Measurements from ENCODE around the gene GRB10.

GRB10 gene

DNA sequence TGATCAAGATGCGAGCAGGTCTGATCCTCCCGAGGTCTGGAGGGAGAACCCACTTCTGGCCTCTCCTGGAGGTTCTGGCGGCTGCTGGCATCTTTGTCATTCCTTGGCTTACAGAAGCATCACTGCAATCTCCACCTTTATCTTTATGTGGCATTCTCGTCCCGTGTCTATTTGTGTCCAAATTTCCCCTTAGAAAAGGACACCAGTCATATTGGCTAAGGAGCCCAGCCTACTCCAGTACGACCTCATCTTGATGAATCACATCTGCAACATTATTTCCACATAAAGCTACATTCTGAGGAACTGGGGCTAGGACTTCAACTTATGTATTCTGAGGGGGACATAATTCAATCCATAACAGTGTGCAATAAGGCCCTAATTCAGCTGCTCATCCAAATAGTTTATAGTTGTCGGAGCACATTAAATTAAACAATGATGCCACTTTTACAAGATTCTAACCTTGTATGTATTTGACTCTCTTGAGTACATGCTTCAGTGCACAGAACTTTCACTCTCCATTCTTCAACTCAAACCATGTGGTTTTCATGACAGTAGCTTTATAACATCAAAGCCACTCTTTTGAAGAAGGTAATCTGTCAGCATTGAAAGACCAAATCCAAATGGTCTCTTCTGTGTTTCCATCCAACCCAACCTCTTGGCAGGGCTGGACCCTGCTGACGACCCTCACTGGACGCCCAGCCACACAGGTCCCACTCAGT, 131.3 kb downstream of the GRB10 start:
- DNase-seq = no peak

DNA sequence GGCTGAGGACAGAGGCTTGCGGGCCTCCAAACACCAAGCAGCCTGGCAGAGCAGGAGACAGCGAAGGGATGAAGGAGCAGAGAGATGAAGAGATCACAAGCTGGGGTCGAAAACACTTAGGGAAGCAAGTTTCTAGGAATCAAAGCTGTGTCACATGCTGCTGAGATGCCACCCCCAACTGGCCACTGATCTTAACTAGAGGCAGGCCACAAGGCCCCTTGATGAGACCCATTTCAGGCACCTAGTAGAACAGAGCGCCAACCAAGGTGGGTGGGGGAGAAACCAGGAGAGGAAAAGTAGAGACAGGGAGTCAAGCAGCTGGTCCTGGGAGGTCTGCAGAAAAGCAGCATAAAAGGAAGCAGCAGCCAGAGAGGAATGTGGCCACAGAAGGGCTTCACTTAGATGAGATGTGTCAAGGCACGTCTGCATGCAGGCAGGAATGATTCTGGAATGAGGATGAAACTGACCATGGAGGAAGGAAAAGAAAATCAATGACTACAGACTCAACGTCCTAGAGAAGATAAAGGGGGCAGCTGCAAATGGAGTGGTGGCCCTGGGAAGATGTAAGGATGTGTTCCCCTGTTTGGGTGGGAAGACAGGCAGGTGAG, 132.5 kb downstream of the GRB10 start:
- DNase-seq = no peak

DNA sequence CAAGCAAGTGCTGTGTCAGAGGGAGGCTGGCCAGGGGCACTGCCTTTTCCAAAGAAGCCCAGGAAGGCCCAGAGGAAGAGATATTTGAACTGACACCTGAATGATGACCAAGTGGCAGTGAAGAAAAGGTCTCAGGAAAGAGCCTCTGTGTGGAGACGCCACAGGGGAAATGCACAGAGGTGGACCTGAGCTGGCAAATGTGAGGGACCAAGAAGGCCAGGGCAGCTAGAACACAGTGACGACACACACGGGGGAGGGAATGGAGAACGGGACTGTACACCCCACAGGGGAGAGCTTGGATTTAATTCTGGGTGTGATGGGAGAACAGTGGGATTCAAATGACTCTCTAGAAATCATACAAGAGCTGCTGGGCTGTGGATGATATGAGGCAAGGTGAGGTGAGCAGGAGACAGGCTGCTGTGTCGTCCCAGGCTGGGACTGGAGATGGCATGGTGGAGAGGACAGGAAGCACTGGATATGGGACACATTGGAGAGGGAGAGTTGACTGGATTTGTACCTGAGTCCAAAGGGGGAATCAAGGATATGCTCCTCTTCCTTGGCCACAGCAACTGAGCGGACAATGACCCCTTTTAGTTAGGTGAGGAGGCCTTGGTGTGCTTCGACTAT, 133.3 kb downstream of the GRB10 start:
- DNase-seq = no peak

DNA sequence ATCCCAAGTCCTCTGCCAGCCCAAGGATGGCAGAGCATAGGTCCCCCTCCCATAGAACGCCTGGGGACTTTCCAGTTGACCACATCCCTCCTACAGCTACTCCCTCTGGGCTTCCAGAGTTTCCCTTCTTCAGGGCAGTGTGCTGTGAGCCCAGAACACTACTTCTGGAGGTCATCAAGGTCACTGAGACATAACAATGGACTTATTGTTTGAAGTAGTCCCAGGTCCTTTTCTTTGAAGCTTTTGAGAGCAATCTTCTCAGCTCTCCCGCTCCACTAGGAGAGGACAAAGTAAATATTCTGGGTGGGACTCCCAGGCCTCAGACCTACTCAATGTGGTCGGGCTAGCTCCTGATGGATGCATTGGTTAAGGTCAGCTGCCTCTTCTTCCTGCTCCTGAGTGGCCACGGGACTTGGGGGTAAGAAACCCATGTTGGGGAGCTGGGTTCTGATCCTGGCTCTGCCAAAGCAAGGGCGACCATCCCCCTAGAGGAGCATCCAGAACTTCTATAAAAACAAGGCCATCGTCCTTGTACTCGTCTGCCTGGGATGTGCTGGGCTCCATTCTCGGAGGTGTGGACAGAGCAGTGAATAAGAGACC, 134.0 kb downstream of the GRB10 start:
- no peak for DNase-seq

DNA sequence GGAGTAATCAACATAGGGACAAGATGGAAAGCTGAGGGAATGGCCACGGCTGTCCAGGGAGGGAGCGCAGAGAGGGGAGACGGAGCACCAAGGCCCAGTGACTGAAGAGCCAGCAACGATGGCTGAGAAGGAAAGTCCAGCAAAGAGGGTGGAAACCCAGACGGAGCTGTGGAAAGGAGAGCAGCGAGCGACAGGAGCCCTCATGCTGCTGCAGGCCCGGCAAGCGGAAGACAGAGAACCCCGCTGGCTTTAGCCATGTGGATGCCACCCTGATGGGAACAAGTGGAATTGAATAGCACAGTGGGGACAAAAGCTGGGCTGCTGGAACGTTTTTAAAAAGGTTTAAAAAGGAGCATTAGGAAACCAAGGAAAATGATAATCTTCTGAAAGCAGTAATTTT, 134.6 kb downstream of the GRB10 start:
- no peak for DNase-seq

DNA sequence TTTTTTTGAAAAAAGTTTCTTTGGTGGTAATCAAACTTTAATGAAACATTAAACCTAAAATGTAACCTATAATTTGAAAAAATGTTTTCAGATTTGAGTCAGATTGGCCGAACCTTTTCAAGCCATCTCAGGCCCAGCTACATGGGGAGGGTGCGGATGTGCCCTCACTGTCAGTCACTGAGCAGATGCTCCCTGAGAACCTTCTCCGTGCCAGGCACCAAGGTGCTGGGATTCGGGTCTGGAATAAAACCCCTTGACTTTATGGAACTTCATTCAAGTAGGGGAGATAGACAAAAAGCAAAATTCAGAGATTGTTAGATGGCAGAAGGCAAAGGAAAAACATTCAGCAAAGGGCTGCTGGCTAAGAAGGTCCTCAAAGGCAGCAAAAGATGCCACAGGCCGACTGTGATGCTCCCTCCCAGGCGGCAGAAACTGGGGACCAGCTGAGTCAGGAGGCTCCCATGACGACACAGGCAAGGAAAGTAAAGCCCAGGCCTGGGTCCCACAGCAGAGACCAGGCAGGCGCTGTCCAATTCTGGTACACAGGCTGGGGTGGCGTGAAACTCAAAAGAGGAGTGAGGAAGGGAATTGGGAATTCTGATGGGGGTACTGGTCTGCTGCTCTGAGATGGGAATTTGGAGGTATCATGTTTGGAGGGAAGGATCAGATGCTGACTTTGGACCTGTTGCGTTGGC, 135.3 kb downstream of the GRB10 start:
- no peak for DNase-seq

DNA sequence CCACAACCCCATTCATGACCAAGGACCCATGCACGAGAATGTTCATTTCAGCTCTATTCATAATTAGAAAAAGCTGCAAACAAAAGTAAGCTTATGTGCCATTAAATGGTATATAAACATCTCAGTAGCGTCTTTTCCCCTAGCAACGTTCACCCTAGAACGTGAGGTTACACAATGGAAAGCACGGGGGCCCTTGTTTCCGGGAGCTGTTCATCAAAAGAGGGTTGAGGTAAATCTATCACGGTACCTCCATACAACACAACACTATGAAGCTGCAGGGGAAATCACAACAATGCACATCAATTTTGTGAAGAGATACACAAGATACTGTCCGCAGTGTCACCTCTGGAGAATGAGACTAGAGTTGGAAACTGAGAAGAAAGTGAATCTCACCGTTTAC, 136.6 kb downstream of the GRB10 start:
- DNase-seq = no peak

DNA sequence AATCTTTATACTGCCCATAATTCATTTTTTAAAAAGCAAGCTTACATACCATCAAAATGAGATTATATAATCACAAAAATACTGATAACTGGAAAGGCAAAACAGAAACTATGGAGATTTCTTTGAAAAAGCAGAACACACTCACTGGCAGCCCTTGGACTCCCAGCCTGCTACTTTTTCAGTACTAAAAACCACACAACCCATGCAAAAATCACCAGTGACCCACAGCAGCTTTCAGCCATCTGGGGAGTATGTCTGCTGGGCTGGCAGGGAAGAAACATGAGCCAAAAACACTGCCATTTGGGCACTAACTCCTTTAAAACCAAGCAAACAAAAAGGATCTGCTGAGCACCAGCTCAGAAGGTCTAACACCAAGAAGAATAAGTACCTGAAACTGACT, 137.5 kb downstream of the GRB10 start:
- no peak for DNase-seq

DNA sequence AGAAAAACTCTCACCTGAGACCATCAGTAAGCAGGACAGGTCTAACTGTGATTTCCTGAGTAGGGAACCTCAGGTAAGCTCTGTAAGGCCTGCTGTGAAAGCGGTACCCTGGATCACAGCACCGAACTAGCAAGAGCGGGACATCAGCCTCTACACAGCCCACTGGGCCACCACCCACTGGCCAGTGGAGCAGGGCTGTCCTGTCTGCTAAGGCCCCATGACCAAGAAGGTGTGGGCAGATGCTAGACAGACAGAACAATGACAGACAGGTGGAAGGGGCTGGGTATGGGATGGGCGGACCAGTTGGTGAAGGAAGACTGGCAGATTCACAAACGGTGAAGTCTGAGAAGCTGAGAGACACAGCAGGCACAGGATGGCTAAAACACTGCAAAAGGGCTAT, 138.1 kb downstream of the GRB10 start:
- DNase-seq = no peak

DNA sequence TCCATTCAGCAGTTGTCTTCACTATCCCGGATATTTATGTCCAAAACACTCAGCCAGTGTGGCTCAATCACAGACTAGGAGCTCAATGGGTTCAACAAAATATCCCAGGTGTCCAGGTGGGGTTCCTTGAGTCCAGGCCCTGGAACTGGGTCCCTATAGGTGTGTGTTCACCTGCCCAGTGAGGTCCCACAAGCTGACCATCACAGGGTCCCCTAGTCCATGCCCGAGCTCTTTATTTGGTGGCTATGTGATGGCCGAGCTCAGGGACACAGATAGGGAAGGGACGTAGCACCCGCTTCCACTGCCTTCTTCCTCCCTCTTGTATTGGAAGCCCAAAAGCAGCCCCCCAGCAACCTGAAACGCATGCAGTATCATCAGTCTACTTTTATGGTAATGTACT, 138.6 kb downstream of the GRB10 start:
- DNase-seq = no peak

DNA sequence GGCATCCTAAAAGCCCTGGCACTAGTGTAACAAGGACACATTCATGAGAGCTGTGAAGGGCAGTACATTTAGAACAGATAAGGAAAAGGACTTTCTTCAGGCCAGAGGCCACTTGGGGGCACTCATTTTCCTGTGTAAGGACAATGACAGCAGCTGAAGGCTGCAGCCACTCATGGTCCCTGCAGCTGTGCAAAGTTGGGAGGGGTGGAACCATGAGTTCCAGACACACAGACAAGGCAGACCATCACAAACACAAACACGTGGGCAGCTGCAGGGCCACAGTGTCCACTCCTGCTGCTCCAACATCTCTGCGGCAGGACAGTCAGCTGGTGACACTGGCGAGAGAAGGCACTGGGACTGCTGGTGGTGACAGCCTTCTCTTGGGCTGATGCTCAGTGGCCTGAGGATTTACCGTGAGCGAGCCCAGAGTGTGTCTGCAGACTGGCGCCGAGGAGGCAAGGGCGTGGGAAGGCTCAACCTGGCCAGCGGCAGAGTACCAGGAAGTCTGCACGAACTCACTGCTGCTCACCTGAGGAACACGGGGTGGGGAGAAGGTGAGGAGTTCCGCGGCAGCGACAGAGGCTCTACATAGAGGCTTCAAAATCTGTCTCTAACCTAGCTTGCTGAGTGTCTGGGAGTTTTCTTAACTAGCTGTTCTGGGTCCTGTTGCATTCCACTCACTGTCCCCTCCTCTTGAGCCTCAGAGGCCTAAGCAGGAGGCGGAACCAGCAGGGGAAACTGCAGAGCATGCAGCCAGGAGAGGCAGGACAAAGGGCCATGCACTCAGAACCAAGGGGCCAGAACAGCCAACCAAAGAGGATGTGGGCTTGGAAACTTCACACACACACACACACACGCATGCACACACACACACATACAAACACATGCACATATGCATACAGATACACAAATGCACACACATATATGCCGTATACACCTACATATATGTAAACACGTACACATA, 141.0 kb downstream of the GRB10 start:
- no peak for DNase-seq

DNA sequence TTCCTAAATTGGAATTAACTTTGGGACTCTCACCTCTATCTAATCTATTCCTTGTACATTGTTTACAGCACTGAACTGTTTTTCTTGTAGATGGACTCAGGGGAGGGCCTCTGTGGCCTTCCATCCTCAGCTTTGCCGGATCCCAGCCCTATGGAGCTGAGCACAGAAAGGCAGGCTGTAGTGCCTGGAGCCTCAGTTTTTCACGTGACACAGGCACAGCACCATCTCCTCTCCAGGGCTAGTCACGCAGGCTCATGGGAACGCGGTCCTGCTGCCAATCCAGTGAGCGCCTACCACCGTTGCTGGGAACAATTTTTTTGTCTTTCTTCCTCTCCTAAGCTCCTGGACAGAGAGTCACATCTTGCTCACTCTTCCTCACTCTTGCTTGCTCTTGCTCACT, 141.9 kb downstream of the GRB10 start:
- DNase-seq = no peak

DNA sequence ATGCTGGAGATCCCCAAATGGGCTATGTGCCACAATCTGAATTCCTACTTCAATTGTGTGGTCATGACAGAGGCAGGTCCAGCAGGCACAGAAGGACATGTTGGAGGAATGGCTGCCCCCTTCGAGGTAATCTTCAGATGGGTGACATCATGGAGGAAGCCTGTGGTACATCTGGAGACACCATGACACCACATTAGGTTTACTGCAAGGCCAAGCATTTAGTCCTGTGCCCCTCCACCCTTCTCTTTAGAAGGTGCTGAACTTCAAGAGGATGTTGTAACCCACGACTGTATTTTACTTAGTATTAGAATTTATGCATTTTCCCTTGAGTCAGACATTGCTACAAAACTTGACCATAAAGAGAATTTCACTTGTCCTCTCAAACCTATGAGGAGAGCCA, 142.4 kb downstream of the GRB10 start:
- DNase-seq = no peak

DNA sequence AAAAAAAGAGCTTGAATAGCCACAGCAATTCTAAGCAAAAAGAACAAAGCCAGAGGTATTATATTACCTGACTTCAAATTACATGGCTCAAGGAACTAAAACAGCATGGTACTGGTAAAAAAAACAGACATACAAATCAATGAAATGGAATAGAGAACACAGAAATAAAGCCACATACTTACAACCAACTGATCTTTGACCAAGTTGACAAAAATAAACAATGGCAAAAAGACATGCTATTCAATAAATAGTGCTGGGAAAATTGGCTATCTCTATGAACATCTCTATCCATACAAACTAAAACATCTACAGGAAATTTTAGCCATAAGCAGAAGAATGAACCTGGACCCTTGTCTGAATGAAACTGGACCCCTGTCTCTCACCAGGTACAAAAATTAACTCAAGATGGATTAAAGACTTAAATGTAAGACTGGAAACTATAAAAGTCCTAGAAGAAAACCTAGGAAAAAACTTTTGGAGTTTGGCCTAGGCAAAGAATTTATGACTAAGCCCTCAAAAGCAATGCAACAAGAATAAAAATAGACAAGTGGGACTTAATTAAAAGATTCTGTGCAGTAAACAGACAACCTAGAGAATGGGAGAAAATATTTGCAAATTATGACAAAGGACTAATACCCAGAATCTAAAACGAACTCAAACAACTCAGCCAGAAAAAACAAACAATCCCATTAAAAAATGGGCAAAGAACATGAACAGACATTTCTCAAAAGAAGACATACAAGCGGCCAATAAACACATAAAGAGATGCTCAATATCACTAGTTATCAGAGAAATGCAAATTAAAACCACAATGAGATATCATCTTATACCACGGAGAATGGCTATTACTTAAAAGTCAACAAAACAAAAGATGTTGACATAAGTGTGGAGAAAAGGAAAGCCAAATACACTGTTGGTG, 144.7 kb downstream of the GRB10 start:
- no peak for DNase-seq

DNA sequence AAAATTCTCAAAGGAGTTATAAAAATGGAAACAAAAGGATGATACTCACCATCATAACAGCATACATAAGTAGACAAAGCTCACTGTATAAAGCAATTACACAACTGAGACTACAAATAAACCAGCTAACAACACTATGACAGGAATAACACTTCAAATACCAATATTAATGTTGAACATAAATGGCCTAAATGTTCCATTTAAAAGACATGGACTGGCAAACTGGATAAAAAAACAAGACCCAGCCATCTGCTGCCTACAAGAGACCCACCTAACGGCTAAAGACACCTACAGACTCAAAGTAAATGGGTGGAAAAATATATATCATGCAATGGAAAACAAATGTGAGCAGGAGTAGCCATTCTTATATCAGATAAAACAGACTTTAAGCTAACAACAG, 148.3 kb downstream of the GRB10 start:
- DNase-seq = no peak

DNA sequence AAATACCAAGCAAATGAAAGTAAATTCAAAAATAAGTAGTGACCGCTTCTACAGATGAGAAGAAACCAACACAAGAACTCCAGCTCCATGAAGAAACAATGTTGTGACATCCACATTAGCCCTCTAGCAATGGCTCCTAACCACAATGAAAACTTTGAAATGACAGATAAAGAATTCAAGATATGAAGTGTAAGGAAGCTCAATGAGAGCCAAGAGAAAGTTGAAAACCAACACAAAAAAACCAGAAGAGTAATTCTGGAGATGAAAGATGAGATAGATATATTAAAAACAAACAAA, 149.3 kb downstream of the GRB10 start:
- no peak for DNase-seq

DNA sequence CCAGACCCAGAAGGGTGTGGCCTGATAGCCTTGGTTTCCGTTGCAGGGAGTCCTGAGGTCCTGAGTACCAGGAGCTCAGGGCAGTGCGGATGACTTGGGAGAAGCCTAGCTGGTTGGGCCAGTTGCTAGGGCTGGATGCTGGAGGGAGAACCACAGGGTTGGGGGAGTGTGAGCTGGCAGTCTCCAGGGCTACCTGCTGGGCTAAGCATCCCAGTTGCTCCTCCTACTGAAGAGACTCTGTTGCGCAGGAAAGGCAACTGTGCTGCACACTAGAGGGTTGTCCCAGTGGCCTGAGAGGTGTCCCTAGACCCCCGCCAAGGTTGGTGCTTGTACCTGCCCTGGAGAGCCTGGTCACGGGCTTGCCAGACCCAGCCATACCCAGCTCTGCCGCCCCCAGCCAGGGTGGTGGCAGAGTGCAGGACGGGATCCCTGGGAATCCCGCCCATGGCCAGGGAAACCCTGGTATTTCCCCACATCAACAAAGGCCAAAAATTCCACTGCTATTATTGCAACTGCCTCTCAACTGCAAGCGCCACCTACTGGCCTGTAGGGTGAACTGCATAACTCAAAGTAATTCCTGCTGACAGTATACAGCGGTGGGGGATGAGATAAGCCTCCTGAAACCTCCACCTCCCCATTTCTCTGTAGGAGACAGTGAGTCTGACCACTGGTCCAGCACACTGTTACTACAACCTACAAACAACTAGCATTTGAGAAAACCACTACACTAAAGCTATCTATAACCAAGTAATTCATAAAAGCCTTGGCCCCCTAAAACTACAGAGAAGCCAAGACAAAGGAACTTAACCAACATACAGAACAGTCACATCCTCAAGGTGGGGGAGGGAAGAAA, 149.9 kb downstream of the GRB10 start:
- DNase-seq = peak; percentile 34

DNA sequence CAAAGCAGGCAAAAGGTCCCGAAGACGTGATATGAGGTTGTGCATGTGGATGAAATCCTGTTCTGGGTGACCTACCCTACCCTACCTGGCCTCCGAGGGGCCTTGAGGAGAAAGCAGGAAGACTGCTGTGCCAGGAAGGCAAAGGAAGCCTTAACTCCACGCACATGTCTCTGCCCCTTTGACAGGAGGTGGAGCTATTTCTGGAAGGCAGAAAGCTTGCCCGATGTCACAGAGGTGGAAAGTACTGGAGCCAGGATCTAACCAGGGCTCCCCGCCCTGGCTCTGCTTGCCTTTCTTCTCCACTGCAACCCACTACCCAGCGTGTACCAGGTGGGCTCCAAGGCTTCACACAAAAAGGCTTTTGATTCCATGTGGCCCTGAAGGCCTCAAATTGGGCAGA, 151.1 kb downstream of the GRB10 start:
- no peak for DNase-seq

DNA sequence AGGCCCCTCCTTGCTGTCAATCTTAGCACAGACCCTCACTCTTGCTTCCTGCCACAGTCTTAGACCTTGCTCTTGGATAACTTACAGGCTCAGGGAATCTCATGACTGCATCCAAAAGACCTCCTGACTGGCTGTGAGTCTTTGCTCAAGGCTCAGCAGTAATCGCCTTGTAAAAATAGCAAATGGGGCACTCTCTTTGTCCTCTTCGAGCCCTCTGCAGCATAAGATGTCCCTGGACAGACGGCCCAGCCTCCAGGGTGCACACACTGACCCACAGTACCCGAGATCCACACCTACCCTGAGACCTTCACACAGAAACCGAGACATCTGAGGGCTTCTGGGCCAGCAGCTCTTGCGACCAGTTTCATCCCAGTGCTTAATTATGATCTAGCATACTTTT, 151.6 kb downstream of the GRB10 start:
- DNase-seq = no peak

DNA sequence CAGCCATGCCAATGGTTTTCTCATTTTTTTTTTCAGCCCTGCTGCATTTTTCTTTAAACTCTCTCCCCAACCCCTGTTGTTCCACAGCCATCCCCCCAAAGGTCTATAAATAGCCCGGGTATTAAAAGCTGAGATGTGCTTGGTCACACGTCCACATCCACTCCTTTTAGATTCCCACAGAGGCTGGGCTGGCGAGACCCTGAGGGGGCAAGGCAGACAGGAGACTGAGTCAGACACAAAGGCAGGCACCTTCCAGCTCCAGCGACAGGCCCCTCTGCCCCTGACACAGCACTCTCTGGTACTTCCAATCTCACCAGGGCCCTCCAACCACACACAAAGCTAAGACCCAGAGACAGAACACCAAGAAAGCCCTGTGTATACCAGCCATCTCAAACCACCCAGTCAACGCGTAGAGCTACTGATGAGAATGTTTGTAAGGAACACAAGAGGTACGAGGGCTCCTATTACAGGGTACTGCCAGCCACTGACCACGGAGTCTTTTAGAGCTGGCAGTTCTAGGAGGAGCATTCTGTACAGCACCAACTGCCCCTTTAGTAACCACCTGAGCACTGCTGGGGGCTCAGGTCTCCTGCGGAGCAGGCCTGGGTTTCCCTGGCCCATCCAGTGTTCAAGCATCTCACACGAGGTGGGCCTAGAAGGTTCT, 153.3 kb downstream of the GRB10 start:
- DNase-seq = no peak
